Hepatocyte (in vitro differentiated cells): ENCODE data around the gene CARD19. TPM values are rescaled to one million over a fixed set of nuclear protein-coding genes. Genes with fewer than 3 reads are reported as not detected.

Source experiments
- DNase-seq: peaks from one replicate; pipeline ENCODE4 v3.0.0-alpha.2; 2016; ENCODE audit warnings: low spot score
- H2AFZ ChIP-seq: fragments of 200-600 bp; sonication (generic); 2 replicates; pipeline ENCODE4 v1.6.0; 2016; ENCODE audit warnings: antibody characterized with exemption, mild to moderate bottlenecking
- H3K27ac ChIP-seq: fragments of 200-600 bp; sonication (generic); 2 replicates; pipeline ENCODE4 v1.5.1; 2016; ENCODE audit warnings: mild to moderate bottlenecking
- H3K27me3 ChIP-seq: fragments of 200-600 bp; sonication (generic); 2 replicates; pipeline ENCODE4 v1.6.1; 2016
- H3K36me3 ChIP-seq: fragments of 200-600 bp; sonication (generic); replicated peaks from 2 replicates; pipeline ENCODE4 v1.5.1; 2016; ENCODE audit warnings: low read depth; ENCODE audit not compliant: insufficient read depth
- H3K4me1 ChIP-seq: fragments of 200-600 bp; sonication (generic); 2 replicates; pipeline ENCODE4 v1.5.1; 2016; ENCODE audit warnings: mild to moderate bottlenecking, moderate library complexity; ENCODE audit not compliant: insufficient read depth
- H3K4me2 ChIP-seq: fragments of 200-600 bp; sonication (generic); 2 replicates; pipeline ENCODE4 v1.6.0; 2016
- H3K4me3 ChIP-seq: fragments of 200-600 bp; sonication (generic); 2 replicates; pipeline ENCODE4 v1.5.1; 2016; ENCODE audit warnings: mild to moderate bottlenecking
- H3K79me2 ChIP-seq: fragments of 200-600 bp; sonication (generic); 2 replicates; pipeline ENCODE4 v1.6.0; 2017; ENCODE audit warnings: mild to moderate bottlenecking
- H3K9me2 ChIP-seq: fragments of 200-600 bp; sonication (generic); replicated peaks from 2 replicates; pipeline ENCODE4 v1.6.0; 2017; ENCODE audit warnings: mild to moderate bottlenecking; ENCODE audit not compliant: insufficient read depth
- H3K9me3 ChIP-seq: fragments of 200-600 bp; sonication (generic); 2 replicates; pipeline ENCODE4 v1.5.1; 2016; ENCODE audit warnings: low read depth, mild to moderate bottlenecking
- H4K20me1 ChIP-seq: fragments of 200-600 bp; sonication (generic); 2 replicates; pipeline ENCODE4 v1.6.0; 2016; ENCODE audit warnings: mild to moderate bottlenecking; ENCODE audit not compliant: insufficient read depth, poor library complexity, severe bottlenecking
- CTCF ChIP-seq: fragments of 200-600 bp; sonication (generic); IDR thresholded peaks from 2 replicates; pipeline ENCODE4 v1.5.1; 2016; ENCODE audit warnings: antibody characterized with exemption, mild to moderate bottlenecking; ENCODE audit not compliant: poor library complexity
- EZH2 ChIP-seq: fragments of 200-600 bp; sonication (generic); IDR thresholded peaks from 2 replicates; pipeline ENCODE4 v1.6.1; 2016; ENCODE audit warnings: antibody characterized with exemption, mild to moderate bottlenecking, borderline replicate concordance
- EZH2phosphoT487 ChIP-seq: fragments of 200-600 bp; sonication (generic); IDR thresholded peaks from one replicate; pipeline ENCODE4 v1.6.1; 2018; ENCODE audit warnings: antibody characterized with exemption, mild to moderate bottlenecking, low read depth, moderate library complexity; ENCODE audit not compliant: unreplicated experiment, severe bottlenecking
- WGBS: methylation state at CpG from one replicate; pipeline ENCODE4 v1.1.6; 2016; ENCODE audit warnings: low lambda C conversion rate; ENCODE audit errors: missing lambda C conversion rate; 5-methylcytosine and 5-hydroxymethylcytosine counted together
- polyA plus RNA-seq: library from polyadenylated mRNA; unstranded; fragments of >200 nt; fragmentation: Nextera tagmentation; extraction: Ambion mirVana; gene quantifications from 2 replicates; pipeline ENCODE4 v1.2.1, GENCODE V29; 2016
- total RNA-seq: library from RNA; depleted of rRNA; stranded (reverse); fragments of >200 nt; gene quantifications from 2 replicates; pipeline ENCODE4 v1.2.3, GENCODE V29; 2014

The CARD19 gene
- total and polyA plus RNA-seq, 2 experiments from 2014 or later = 51.3 to 72.1 TPM

- no peaks in the 10 kb centered on the region for H4K20me1 ChIP-seq
- no peaks in the 10 kb centered on the region for H3K27me3 ChIP-seq
- 85% methylated on average over 16 of the region's 17 CpGs for WGBS
- DNase-seq = no peak
- no peaks in the 10 kb centered on the region for H3K4me1 ChIP-seq
- H3K9me2 ChIP-seq = no peaks in the 10 kb centered on the region
- H3K4me3 ChIP-seq = no peak overlapping the region
- H3K79me2 ChIP-seq = no peaks in the 10 kb centered on the region
- TF ChIP-seq CTCF = no peak
- no peak for TF ChIP-seq EZH2
- no peak for TF ChIP-seq EZH2phosphoT487
- no peaks in the 10 kb centered on the region for H3K36me3 ChIP-seq
- no peaks in the 10 kb centered on the region for H3K9me3 ChIP-seq
- H2AFZ ChIP-seq = no peak overlapping the region
- no peak overlapping the region for H3K27ac ChIP-seq
- H3K4me2 ChIP-seq = no peak overlapping the region
Observed at GRCh38 chr9:93114169-93114983, 18.4 kb downstream of the CARD19 start.

- Histone ChIP-seq H3K4me2 (no peak overlapping the region), H3K27me3 (no peaks in the 10 kb centered on the region), H3K27ac (no peak overlapping the region), H3K9me3 (no peaks in the 10 kb centered on the region), H3K9me2 (no peaks in the 10 kb centered on the region), H3K79me2 (no peaks in the 10 kb centered on the region), H2AFZ (no peak overlapping the region), H3K36me3 (no peaks in the 10 kb centered on the region), H4K20me1 (no peaks in the 10 kb centered on the region), H3K4me1 (peaks cover 4% of the 10 kb centered on the region), H3K4me3 (no peak overlapping the region)
- 93% methylated on average over 5 of the region's 5 CpGs for WGBS
- DNase-seq = no peak
- TF ChIP-seq EZH2 (no peak), CTCF (no peak), EZH2phosphoT487 (no peak)
Observed at GRCh38 chr9:93114984-93115335, 18.9 kb downstream of the CARD19 start.

GRCh38 chr9:93115486-93116071, 19.6 kb downstream of the CARD19 start:
- no peak for DNase-seq
- Histone ChIP-seq H4K20me1 (no peaks in the 10 kb centered on the region), H3K27me3 (no peaks in the 10 kb centered on the region), H3K36me3 (no peaks in the 10 kb centered on the region), H3K9me2 (no peaks in the 10 kb centered on the region), H3K4me1 (peaks cover 4% of the 10 kb centered on the region), H2AFZ (no peak overlapping the region), H3K27ac (no peak overlapping the region), H3K4me2 (no peak overlapping the region), H3K4me3 (no peak overlapping the region), H3K79me2 (no peaks in the 10 kb centered on the region), H3K9me3 (no peaks in the 10 kb centered on the region)
- TF ChIP-seq CTCF (no peak), EZH2 (no peak), EZH2phosphoT487 (no peak)
- WGBS = no CpG with 5 or more reads among the region's 3 CpGs
